ENCODE results near the gene SCAMP2.

- TF ChIP-seq CTCF (IDR thresholded peaks at IDR 0.05) (no peak), POLR2A (IDR thresholded peaks at IDR 0.05) (no peak)
Measured at GRCh38 chr15:74878273-74878672, 5.1 kb upstream of the SCAMP2 start.
